Measurements from ENCODE around the gene MYO16.

- TF ChIP-seq, protein P1, sequence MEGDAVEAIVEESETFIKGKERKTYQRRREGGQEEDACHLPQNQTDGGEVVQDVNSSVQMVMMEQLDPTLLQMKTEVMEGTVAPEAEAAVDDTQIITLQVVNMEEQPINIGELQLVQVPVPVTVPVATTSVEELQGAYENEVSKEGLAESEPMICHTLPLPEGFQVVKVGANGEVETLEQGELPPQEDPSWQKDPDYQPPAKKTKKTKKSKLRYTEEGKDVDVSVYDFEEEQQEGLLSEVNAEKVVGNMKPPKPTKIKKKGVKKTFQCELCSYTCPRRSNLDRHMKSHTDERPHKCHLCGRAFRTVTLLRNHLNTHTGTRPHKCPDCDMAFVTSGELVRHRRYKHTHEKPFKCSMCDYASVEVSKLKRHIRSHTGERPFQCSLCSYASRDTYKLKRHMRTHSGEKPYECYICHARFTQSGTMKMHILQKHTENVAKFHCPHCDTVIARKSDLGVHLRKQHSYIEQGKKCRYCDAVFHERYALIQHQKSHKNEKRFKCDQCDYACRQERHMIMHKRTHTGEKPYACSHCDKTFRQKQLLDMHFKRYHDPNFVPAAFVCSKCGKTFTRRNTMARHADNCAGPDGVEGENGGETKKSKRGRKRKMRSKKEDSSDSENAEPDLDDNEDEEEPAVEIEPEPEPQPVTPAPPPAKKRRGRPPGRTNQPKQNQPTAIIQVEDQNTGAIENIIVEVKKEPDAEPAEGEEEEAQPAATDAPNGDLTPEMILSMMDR (IDR thresholded peaks at IDR 0.05) = no peak
- TF ChIP-seq POLR2A (IDR thresholded peaks at IDR 0.05) = no peak
- TF ChIP-seq POLR2AphosphoS5 (IDR thresholded peaks at IDR 0.05) = no peak
Observed at GRCh38 chr13:108812165-108812564, 182.8 kb downstream of the MYO16 start.
